ENCODE results near the gene ZFYVE9. TPM values are rescaled to one million over a fixed set of nuclear protein-coding genes. Genes with fewer than 3 reads are reported as not detected.
"Not testable (repeated sequence)": the region's sequence is repeated elsewhere in the genome, so short reads cannot be mapped to it uniquely, and the experiment has no call there.

The ZFYVE9 gene
- total RNA-seq: 1 to 10 TPM in 1 of 2 donors, under 1 TPM in 1; 0.99 to 1.8 TPM

GRCh38 chr1:52141513-52142219 lies at the start of gene ZFYVE9:
TSS of gene ZFYVE9 (plus strand) at chr1:52142089. CDS start at chr1:52233207, 91,118 bp downstream.
- H3K27me3 Mint-ChIP-seq: no peaks in the 10 kb centered on the region
- ATAC-seq (replicated peaks): peak; percentile 69
- H3K4me3 Mint-ChIP-seq: peak within 1 kb of the TSS; percentile 77
- no peaks in the 10 kb centered on the region for H3K9me3 Mint-ChIP-seq
- no peaks in the 10 kb centered on the region for H3K36me3 Mint-ChIP-seq (ENCODE audit: low read depth)
- peaks cover 21% of the 10 kb centered on the region for H3K4me1 Mint-ChIP-seq
- peak within 1 kb of the TSS; percentile 62 for H3K27ac Mint-ChIP-seq

- not testable (repeated sequence) for H3K27me3 Mint-ChIP-seq, H3K4me3 Mint-ChIP-seq
- peaks cover 24% of the 10 kb centered on the region for H3K36me3 Mint-ChIP-seq (ENCODE audit: low read depth)
Measured at GRCh38 chr1:52094300-52094699, 47.6 kb upstream of the ZFYVE9 start.

GRCh38 chr1:52096216-52096615 lies 45.7 kb upstream of the ZFYVE9 start:
- Mint-ChIP-seq H3K9me3 (no peaks in the 10 kb centered on the region), H3K27ac (no peak overlapping the region), H3K4me3 (no peak overlapping the region), H3K4me1 (no peaks in the 10 kb centered on the region), H3K36me3 (ENCODE audit: low read depth) (peaks cover 5% of the 10 kb centered on the region), H3K27me3 (no peaks in the 10 kb centered on the region)
- ATAC-seq (replicated peaks): no peak

More at GRCh38 chr1:52094300-52094699, 47.6 kb upstream of the ZFYVE9 start:
- not testable (repeated sequence) for ATAC-seq (replicated peaks); H3K27ac Mint-ChIP-seq; H3K9me3 Mint-ChIP-seq; H3K4me1 Mint-ChIP-seq

GRCh38 chr1:52098139-52098871 lies 43.6 kb upstream of the ZFYVE9 start:
- no peak overlapping the region for H3K27ac Mint-ChIP-seq

GRCh38 chr1:52102336-52103013 lies 39.4 kb upstream of the ZFYVE9 start:
- Mint-ChIP-seq H3K9me3 (no peaks in the 10 kb centered on the region), H3K4me3 (no peak overlapping the region), H3K36me3 (ENCODE audit: low read depth) (no peaks in the 10 kb centered on the region), H3K27me3 (no peaks in the 10 kb centered on the region), H3K4me1 (no peaks in the 10 kb centered on the region), H3K27ac (no peak overlapping the region)
- peak; percentile 39 for ATAC-seq (replicated peaks)

More at GRCh38 chr1:52098139-52098871, 43.6 kb upstream of the ZFYVE9 start:
- no peak overlapping the region for H3K4me3 Mint-ChIP-seq
- ATAC-seq (replicated peaks): no peak
- no peaks in the 10 kb centered on the region for H3K27me3 Mint-ChIP-seq
- H3K9me3 Mint-ChIP-seq: no peaks in the 10 kb centered on the region
- H3K36me3 Mint-ChIP-seq (ENCODE audit: low read depth): no peaks in the 10 kb centered on the region
- H3K4me1 Mint-ChIP-seq: no peaks in the 10 kb centered on the region

- H3K36me3 Mint-ChIP-seq (ENCODE audit: low read depth): no peaks in the 10 kb centered on the region
- H3K4me1 Mint-ChIP-seq: no peaks in the 10 kb centered on the region
- H3K4me3 Mint-ChIP-seq: no peak overlapping the region
- no peaks in the 10 kb centered on the region for H3K9me3 Mint-ChIP-seq
- H3K27me3 Mint-ChIP-seq: no peaks in the 10 kb centered on the region
- ATAC-seq (replicated peaks): no peak
- no peak overlapping the region for H3K27ac Mint-ChIP-seq
Measured at GRCh38 chr1:52111492-52111891, 30.4 kb upstream of the ZFYVE9 start.

- ATAC-seq (replicated peaks): no peak
- H3K27ac Mint-ChIP-seq: no peak overlapping the region
- no peaks in the 10 kb centered on the region for H3K9me3 Mint-ChIP-seq
- H3K36me3 Mint-ChIP-seq (ENCODE audit: low read depth): no peaks in the 10 kb centered on the region
- H3K27me3 Mint-ChIP-seq: no peaks in the 10 kb centered on the region
- no peak overlapping the region for H3K4me3 Mint-ChIP-seq
- H3K4me1 Mint-ChIP-seq: no peaks in the 10 kb centered on the region
Measured at GRCh38 chr1:52112489-52112888, 29.4 kb upstream of the ZFYVE9 start.

- Mint-ChIP-seq H3K4me1 (no peaks in the 10 kb centered on the region), H3K27me3 (no peaks in the 10 kb centered on the region), H3K36me3 (ENCODE audit: low read depth) (no peaks in the 10 kb centered on the region), H3K9me3 (no peaks in the 10 kb centered on the region), H3K27ac (no peak overlapping the region), H3K4me3 (no peak overlapping the region)
- ATAC-seq (replicated peaks): no peak
Measured at GRCh38 chr1:52119301-52120079, 22.4 kb upstream of the ZFYVE9 start.

GRCh38 chr1:52122384-52122783 lies 19.5 kb upstream of the ZFYVE9 start:
- Mint-ChIP-seq H3K4me3 (no peak overlapping the region), H3K27me3 (peaks cover 8% of the 10 kb centered on the region), H3K9me3 (no peaks in the 10 kb centered on the region), H3K4me1 (no peaks in the 10 kb centered on the region), H3K27ac (no peak overlapping the region), H3K36me3 (ENCODE audit: low read depth) (no peaks in the 10 kb centered on the region)
- no peak for ATAC-seq (replicated peaks)

- Mint-ChIP-seq H3K9me3 (no peaks in the 10 kb centered on the region), H3K4me1 (no peaks in the 10 kb centered on the region), H3K36me3 (ENCODE audit: low read depth) (no peaks in the 10 kb centered on the region), H3K27ac (no peak overlapping the region), H3K4me3 (no peak overlapping the region), H3K27me3 (peaks cover 8% of the 10 kb centered on the region)
- ATAC-seq (replicated peaks): no peak
Measured at GRCh38 chr1:52123622-52124021, 18.3 kb upstream of the ZFYVE9 start.

GRCh38 chr1:52125736-52126359 lies 16.0 kb upstream of the ZFYVE9 start:
- Mint-ChIP-seq H3K36me3 (ENCODE audit: low read depth) (no peaks in the 10 kb centered on the region), H3K27ac (no peak overlapping the region), H3K4me1 (no peaks in the 10 kb centered on the region), H3K4me3 (no peak overlapping the region), H3K9me3 (no peaks in the 10 kb centered on the region), H3K27me3 (peaks cover 8% of the 10 kb centered on the region)
- ATAC-seq (replicated peaks): no peak

- H3K36me3 Mint-ChIP-seq (ENCODE audit: low read depth): no peaks in the 10 kb centered on the region
- peak; percentile 53 for ATAC-seq (replicated peaks)
- H3K9me3 Mint-ChIP-seq: no peaks in the 10 kb centered on the region
- H3K27ac Mint-ChIP-seq: no peak overlapping the region
- peaks cover 8% of the 10 kb centered on the region for H3K27me3 Mint-ChIP-seq
- H3K4me1 Mint-ChIP-seq: no peaks in the 10 kb centered on the region
- no peak overlapping the region for H3K4me3 Mint-ChIP-seq
Measured at GRCh38 chr1:52127181-52128180, 14.4 kb upstream of the ZFYVE9 start.
